HepG2 (cell line): ENCODE results near the gene FABP1. TPM values are rescaled to one million over a fixed set of nuclear protein-coding genes. Genes with fewer than 3 reads are reported as not detected.
A peak's percentile ranks its signal among the peaks of the same experiment; 100 is the strongest.

Experiments
- ATAC-seq: fragments of 200-7000 bp; cut with Tn5 transposase; 3 replicates; pipeline ENCODE4 v1.9.1; 2020; ENCODE audit warnings: mild to moderate bottlenecking, moderate library complexity
- BruUV-seq: library from RNA; stranded (reverse); fragments of 400-500 nt; replicated peaks from 2 replicates; lab custom pipeline; 2021; lab: Mats Ljungman, UMichigan
- CTCF ChIA-PET: fragments of 300-600 bp; formaldehyde crosslinking; extraction: SDS; loops from one replicate; lab custom pipeline; 2021; ENCODE audit warnings: low total read pairs, inconsistent platforms, low intra/inter-chr PET ratio; lab: Yijun Ruan, JAX
- POLR2A ChIA-PET: fragments of 350-600 bp; sonication (Branson Sonifier 250); formaldehyde crosslinking; loops from one replicate; lab custom pipeline; 2020; ENCODE audit warnings: antibody characterized with exemption, inconsistent platforms; lab: Yijun Ruan, JAX
- DNase-seq: peaks from one replicate; pipeline ENCODE4 v3.0.0-alpha.2; 2015; ENCODE audit warnings: low spot score
- FAIRE-seq: peaks from 3 replicates; lab custom pipeline; 2011; peaks lifted over from hg19 to GRCh38; lab: Jason Lieb, UNC
- H2AFZ ChIP-seq: one replicate; pipeline ENCODE4 v1.6.1; 2011; ENCODE audit warnings: low read length, inconsistent platforms
- H3K27ac ChIP-seq: fragments of 300-600 bp; 3 replicates; pipeline ENCODE4 v1.8.0; 2011; ENCODE audit warnings: mixed run types, mild to moderate bottlenecking, mixed read lengths, low read length, inconsistent platforms; ENCODE audit not compliant: insufficient read depth; ENCODE audit errors: extremely low read length
- H3K27me3 ChIP-seq, 2 experiments: fragments of 200-600 bp in 1 of 2; 2 replicates in 1 of 2; 3 replicates in 1 of 2; pipeline versions ENCODE4 v1.6.0 to v1.8.0; 2011; ENCODE audit warnings: low read length in 2 of 2, mild to moderate bottlenecking in 2 of 2, moderate library complexity in 2 of 2, inconsistent platforms in 1 of 2; ENCODE audit not compliant: insufficient read depth in 2 of 2, control insufficient read depth in 1 of 2
- H3K36me3 ChIP-seq, 2 experiments: fragments of 200-600 bp in 1 of 2; replicated peaks in 1 of 2; 2 replicates in 1 of 2; 3 replicates in 1 of 2; pipeline versions ENCODE4 v1.5.1 to v1.8.0; 2011; ENCODE audit warnings: low read length in 2 of 2, inconsistent platforms in 1 of 2; ENCODE audit not compliant: insufficient read depth in 2 of 2, control insufficient read depth in 1 of 2
- H3K4me1 ChIP-seq: 2 replicates; pipeline ENCODE4 v1.5.1; 2012; ENCODE audit warnings: low read length, inconsistent platforms; ENCODE audit not compliant: insufficient read depth
- H3K4me2 ChIP-seq: 2 replicates; pipeline ENCODE4 v1.6.0; 2011; ENCODE audit warnings: low read depth, low read length, inconsistent platforms
- H3K4me3 ChIP-seq, 3 experiments: fragments of 200-600 bp in 1 of 3; sonication (generic), shearing (Covaris generic) in 1 of 3; replicated peaks in 1 of 3; 2 replicates each; pipeline ENCODE4 v1.5.1; 2011 to 2016; ENCODE audit warnings: low read length in 3 of 3, inconsistent platforms in 2 of 3, low read depth in 2 of 3, mild to moderate bottlenecking in 2 of 3, control low read depth in 1 of 3, mixed read lengths in 1 of 3; ENCODE audit not compliant: insufficient read depth in 1 of 3
- H3K79me2 ChIP-seq: one replicate; pipeline ENCODE4 v1.6.1; 2011; ENCODE audit warnings: low read length, inconsistent platforms; ENCODE audit not compliant: insufficient read depth
- H3K9ac ChIP-seq: 2 replicates; pipeline ENCODE4 v1.6.0; 2011; ENCODE audit warnings: mild to moderate bottlenecking, low read depth, low read length, inconsistent platforms; ENCODE audit not compliant: insufficient read depth
- H3K9me3 ChIP-seq: 2 replicates; pipeline ENCODE4 v1.5.1; 2012; ENCODE audit warnings: mild to moderate bottlenecking, low read length
- H4K20me1 ChIP-seq: 2 replicates; pipeline ENCODE4 v1.6.0; 2011; ENCODE audit warnings: inconsistent platforms, mild to moderate bottlenecking, low read length, moderate library complexity; ENCODE audit not compliant: insufficient read depth
- ELF3 ChIP-seq: IDR thresholded peaks from 2 replicates; pipeline ENCODE4 v1.6.1; 2016; ENCODE audit warnings: missing genetic modification reagents, missing compliant biosample characterization
- HMG20A ChIP-seq: IDR thresholded peaks from 2 replicates; pipeline ENCODE4 v1.6.1; 2016; ENCODE audit warnings: borderline replicate concordance
- NONO ChIP-seq, 2 experiments: fragments of 450-650 bp in 1 of 2; sonication (generic) in 1 of 2; formaldehyde crosslinking in 1 of 2; IDR thresholded peaks in 1 of 2; conservative IDR thresholded peaks in 1 of 2; 2 replicates each; pipeline versions ENCODE4 v1.6.1 to v1.8.0; 2017 to 2022; ENCODE audit warnings: mild to moderate bottlenecking in 1 of 2, missing genetic modification reagents in 1 of 2, moderate library complexity in 1 of 2
- WGBS: methylation state at CpG from one replicate; pipeline ENCODE4 v1.1.6; 2017; ENCODE audit warnings: low lambda C conversion rate; 5-methylcytosine and 5-hydroxymethylcytosine counted together
- in situ Hi-C: cut with HindIII; loops from 2 replicates; pipeline ENCODE4 v1.10.0; 2017; ENCODE audit warnings: low pct_unique_long_range_greater_than_20kb; ENCODE audit not compliant: extremely low pct_ligation_motif_present
- intact Hi-C: fragments of 100-400 bp; cut with micrococcal nuclease; formaldehyde crosslinking; loops from one replicate; pipeline ENCODE4 v1.10.0; 2022; ENCODE audit not compliant: unreplicated experiment
- polyA plus RNA-seq, 8 experiments: library from polyadenylated mRNA; depleted of rRNA in 3 of 8; stranded (reverse) in 7 of 8; unstranded in 1 of 8; fragments of >200 nt; fragmentation: Illumina TruSeq in 4 of 8; extraction: Trizol in 4 of 8; gene quantifications; 2 replicates each; pipeline versions ENCODE4 v1.2.1 to v1.2.3, GENCODE V29; 2011 to 2016; ENCODE audit warnings: low read depth in 4 of 8, missing spikeins in 1 of 8, mixed read lengths in 1 of 8; ENCODE audit not compliant: insufficient read depth in 1 of 8
- total RNA-seq, 5 experiments: library from RNA; depleted of rRNA; stranded (reverse); fragments of >200 nt; fragmentation: Illumina TruSeq; extraction: Trizol; gene quantifications; 2 replicates each; pipeline ENCODE4 v1.2.3, GENCODE V29; 2016; ENCODE audit warnings: low read depth in 1 of 5
- TF ChIP-seq, protein P1 (sequence below): sonication (generic); formaldehyde crosslinking; IDR thresholded peaks from 2 replicates; pipeline ENCODE4 v1.5.0; 2020; ENCODE audit warnings: mild to moderate bottlenecking, missing genetic modification reagents, moderate library complexity
- TF ChIP-seq, protein P2 (sequence below): fragments of 450-650 bp; IDR thresholded peaks from 2 replicates; pipeline ENCODE4 v1.6.1; 2016

Gene FABP1
- total and polyA plus RNA-seq, 2 of the 13 experiments (the other 11 are each of a cell fraction or from before 2014, with no cell fraction given), result 644 to 1,608 TPM

DNA sequence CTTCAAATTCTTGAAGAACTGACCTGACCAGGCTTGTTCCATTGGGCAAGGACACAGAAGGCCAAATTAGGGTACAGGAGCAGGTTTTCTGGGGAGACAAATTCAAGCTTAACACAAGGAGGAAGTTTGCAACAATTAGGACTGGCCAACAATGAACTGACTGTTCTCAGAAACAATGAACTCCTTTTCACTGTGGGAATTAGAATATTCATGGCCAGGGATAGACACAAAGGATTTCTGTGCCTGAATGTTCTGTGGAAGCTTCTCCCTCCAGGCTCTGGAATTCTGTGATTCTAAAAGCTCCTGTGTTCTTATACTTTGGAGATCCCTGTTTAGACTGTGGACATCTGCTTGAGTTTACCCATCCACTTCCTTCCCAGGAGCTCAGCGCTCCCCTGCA, 45.1 kb downstream of the FABP1 start (continued):
- no peak for TF ChIP-seq NONO (IDR thresholded peaks at IDR 0.05)
- no peak for TF ChIP-seq NONO (CRISPR knock-in tag; conservative IDR thresholded peaks at IDR 0.05)

DNA sequence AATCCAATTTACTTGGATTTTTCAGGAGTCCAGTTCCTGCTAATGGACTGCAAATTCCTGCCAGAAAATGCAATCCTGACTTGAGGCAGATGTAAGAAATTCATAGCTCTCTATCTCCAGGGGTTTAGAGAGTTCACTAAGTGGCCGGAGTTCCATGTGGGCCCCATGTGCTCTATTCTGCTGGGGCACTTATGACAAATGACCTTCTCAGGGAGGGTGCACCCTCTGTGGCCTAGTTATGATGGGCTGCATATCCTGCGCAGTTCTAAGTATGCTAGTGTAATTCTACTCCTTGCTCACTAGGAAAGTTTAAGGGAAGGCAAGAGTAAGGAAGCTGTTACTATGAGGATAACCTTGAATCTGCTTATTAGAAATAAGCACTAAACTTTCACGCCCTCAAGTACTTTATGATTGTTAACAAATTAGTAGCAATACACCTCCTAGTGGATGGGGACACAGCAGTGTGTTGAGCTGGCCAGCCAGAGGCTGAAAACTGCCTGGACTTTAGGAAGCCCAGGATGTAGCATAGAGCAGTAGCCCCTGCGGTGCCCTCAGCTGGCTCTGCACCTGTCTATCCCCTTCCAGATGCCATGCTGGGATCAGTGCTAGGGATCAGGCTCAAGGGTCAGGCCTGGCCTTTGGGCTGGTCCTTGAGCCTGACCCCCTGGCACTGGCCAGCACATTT, 45.8 kb downstream of the FABP1 start:
- 41% methylated on average over 4 of the region's 4 CpGs for WGBS
- H3K9ac ChIP-seq, result no peak overlapping the region
- ATAC-seq (peak; percentile 70), FAIRE-seq (no peak), DNase-seq (no peak)
- no TSS peak for BruUV-seq
- H3K27me3 ChIP-seq, result peaks cover 0 to 15% of the 10 kb centered on the region in 2 experiments; a peak in 2 of 5 replicates
- in situ Hi-C loops (no loop called here), intact Hi-C loops (no loop called here)
- H3K4me3 ChIP-seq, result no peak overlapping the region
- no peak overlapping the region for H3K27ac ChIP-seq
- no peaks in the 10 kb centered on the region for H4K20me1 ChIP-seq
- no peaks in the 10 kb centered on the region for H3K9me3 ChIP-seq
- peaks cover 18% of the 10 kb centered on the region for H3K4me1 ChIP-seq
- H3K4me2 ChIP-seq, result no peak overlapping the region
- ChIA-PET POLR2A (no interaction called here), CTCF (no interaction called here)
- TF ChIP-seq, protein P1, sequence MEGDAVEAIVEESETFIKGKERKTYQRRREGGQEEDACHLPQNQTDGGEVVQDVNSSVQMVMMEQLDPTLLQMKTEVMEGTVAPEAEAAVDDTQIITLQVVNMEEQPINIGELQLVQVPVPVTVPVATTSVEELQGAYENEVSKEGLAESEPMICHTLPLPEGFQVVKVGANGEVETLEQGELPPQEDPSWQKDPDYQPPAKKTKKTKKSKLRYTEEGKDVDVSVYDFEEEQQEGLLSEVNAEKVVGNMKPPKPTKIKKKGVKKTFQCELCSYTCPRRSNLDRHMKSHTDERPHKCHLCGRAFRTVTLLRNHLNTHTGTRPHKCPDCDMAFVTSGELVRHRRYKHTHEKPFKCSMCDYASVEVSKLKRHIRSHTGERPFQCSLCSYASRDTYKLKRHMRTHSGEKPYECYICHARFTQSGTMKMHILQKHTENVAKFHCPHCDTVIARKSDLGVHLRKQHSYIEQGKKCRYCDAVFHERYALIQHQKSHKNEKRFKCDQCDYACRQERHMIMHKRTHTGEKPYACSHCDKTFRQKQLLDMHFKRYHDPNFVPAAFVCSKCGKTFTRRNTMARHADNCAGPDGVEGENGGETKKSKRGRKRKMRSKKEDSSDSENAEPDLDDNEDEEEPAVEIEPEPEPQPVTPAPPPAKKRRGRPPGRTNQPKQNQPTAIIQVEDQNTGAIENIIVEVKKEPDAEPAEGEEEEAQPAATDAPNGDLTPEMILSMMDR (CRISPR knock-in tag), result peak; percentile 23; the same call in 1 of the 2 replicates
- TF ChIP-seq, protein P2, sequence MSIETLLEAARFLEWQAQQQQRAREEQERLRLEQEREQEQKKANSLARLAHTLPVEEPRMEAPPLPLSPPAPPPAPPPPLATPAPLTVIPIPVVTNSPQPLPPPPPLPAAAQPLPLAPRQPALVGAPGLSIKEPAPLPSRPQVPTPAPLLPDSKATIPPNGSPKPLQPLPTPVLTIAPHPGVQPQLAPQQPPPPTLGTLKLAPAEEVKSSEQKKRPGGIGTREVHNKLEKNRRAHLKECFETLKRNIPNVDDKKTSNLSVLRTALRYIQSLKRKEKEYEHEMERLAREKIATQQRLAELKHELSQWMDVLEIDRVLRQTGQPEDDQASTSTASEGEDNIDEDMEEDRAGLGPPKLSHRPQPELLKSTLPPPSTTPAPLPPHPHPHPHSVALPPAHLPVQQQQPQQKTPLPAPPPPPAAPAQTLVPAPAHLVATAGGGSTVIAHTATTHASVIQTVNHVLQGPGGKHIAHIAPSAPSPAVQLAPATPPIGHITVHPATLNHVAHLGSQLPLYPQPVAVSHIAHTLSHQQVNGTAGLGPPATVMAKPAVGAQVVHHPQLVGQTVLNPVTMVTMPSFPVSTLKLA, result peak; percentile 64
- TF ChIP-seq HMG20A (CRISPR knock-in tag) (no peak), ELF3 (CRISPR knock-in tag) (no peak)
- H2AFZ ChIP-seq, result no peak overlapping the region
- H3K79me2 ChIP-seq, result no peaks in the 10 kb centered on the region
- no peaks in the 10 kb centered on the region for H3K36me3 ChIP-seq
